ENCODE measurements around the gene TMEM161A. TPM values are rescaled to one million over a fixed set of nuclear protein-coding genes. Genes with fewer than 3 reads are reported as not detected.

Gene TMEM161A
- total RNA-seq, 6 experiments from 2014 or later = 20.2 to 29.4 (median 22.2) TPM

DNA sequence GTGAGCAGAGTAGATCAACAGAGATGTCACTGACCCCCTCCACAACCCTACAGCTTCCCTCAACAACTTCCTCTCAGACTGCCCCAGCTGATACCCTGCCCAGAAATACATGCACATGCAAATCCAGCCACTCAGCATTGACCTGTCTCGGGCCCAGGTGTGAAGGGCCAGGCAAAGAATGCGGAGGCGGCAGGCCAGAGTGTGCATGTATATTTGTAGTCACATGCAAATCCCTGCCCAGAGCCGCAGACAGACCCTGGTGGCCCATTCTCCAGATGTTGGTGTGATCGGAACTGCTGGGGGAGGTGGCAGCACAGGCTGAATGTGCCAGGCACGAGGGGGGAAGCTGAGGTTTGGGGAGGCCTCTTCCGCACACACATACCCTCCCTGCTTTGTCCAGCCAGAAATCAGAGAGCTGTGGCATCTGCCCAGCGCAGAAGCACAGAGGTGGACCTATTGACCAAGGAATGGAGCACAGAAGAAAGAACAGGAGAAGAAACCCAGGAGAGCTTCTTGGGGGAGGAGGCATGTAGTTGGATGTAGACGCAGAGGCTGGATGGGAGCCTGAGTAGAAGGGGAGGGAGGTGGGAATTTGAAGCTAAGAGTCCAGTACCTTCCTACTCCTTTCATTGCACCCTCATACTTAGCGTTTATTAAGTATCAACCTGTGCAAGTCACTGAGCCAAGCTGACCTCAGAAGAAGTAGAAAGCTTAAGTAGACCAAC is 17.4 kb upstream of the TMEM161A start:
- DNase-seq (no peak), ATAC-seq (no peak)
- Histone ChIP-seq H3K4me1 (no peaks in the 10 kb centered on the region), H3K27ac (no peak overlapping the region), H3K9me3 (no peaks in the 10 kb centered on the region), H3K27me3 (no peaks in the 10 kb centered on the region), H3K4me3 (no peak overlapping the region), H3K36me3 (no peaks in the 10 kb centered on the region)
- TF ChIP-seq, protein P1, sequence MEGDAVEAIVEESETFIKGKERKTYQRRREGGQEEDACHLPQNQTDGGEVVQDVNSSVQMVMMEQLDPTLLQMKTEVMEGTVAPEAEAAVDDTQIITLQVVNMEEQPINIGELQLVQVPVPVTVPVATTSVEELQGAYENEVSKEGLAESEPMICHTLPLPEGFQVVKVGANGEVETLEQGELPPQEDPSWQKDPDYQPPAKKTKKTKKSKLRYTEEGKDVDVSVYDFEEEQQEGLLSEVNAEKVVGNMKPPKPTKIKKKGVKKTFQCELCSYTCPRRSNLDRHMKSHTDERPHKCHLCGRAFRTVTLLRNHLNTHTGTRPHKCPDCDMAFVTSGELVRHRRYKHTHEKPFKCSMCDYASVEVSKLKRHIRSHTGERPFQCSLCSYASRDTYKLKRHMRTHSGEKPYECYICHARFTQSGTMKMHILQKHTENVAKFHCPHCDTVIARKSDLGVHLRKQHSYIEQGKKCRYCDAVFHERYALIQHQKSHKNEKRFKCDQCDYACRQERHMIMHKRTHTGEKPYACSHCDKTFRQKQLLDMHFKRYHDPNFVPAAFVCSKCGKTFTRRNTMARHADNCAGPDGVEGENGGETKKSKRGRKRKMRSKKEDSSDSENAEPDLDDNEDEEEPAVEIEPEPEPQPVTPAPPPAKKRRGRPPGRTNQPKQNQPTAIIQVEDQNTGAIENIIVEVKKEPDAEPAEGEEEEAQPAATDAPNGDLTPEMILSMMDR (IDR thresholded peaks at IDR 0.05) = no peak
- TF ChIP-seq POLR2A (IDR thresholded peaks at IDR 0.05) = no peak
- intact Hi-C loops (cut with DNase I) = no loop called here
- 89% methylated on average over 8 of the region's 10 CpGs for WGBS (ENCODE audit: insufficient coverage, low coverage, low lambda C conversion rate, missing lambda C conversion rate)

- no peaks in the 10 kb centered on the region for H3K9me3 ChIP-seq
- TF ChIP-seq, protein P1 (IDR thresholded peaks at IDR 0.05) = no peak
- TF ChIP-seq POLR2A (IDR thresholded peaks at IDR 0.05) = no peak
- intact Hi-C loops (cut with DNase I) = no loop called here
- no peaks in the 10 kb centered on the region for H3K4me1 ChIP-seq
- DNase-seq (no peak), ATAC-seq (no peak)
- H3K4me3 ChIP-seq = no peak overlapping the region
- H3K27me3 ChIP-seq = no peaks in the 10 kb centered on the region
- WGBS (ENCODE audit: insufficient coverage, low coverage, low lambda C conversion rate, missing lambda C conversion rate) = 91% methylated on average over 2 of the region's 6 CpGs
- no peaks in the 10 kb centered on the region for H3K36me3 ChIP-seq
- no peak overlapping the region for H3K27ac ChIP-seq
Observed at GRCh38 chr19:19154768-19155494, 16.7 kb upstream of the TMEM161A start.

DNA sequence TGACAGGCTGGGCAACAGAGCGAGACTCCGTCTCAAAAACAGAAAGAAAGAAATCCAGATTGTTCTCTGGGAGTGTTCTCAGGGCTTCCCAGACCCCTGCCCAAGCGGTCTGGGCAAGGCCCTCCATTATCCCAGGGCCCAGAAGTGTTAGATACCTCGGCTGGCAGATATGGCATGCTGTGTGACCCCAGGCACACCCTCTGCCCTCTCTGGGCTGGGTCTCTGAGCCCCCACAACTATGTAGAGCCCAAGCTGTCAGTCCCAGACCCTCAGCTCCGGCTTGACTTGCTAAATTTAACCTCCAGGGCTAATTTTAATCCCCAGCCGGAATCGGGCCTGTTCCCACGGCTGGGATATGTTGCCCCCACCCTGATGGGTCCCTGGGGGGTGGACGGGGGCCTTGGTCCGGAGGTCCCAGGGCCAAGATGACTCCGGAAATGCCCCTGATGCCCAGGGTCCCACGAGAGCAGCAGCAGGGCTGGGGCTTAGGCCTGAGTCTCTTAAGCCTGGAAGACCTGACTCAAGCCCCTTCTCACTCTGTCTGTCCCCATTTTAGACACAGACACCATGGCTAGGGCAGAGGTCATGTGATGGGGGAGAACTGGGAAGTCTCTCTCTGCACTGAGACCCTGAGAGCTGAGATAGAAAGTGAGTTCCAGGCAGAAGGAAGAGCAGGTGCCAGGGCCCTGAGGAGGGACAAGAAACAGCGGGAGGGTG is 14.5 kb upstream of the TMEM161A start:
- TF ChIP-seq POLR2A (IDR thresholded peaks at IDR 0.05) = no peak
- TF ChIP-seq, protein P1 (IDR thresholded peaks at IDR 0.05) = no peak
- no peak overlapping the region for H3K27ac ChIP-seq
- intact Hi-C loops (cut with DNase I) = no loop called here
- H3K4me1 ChIP-seq = no peaks in the 10 kb centered on the region
- DNase-seq (no peak), ATAC-seq (no peak)
- no peaks in the 10 kb centered on the region for H3K27me3 ChIP-seq
- no peaks in the 10 kb centered on the region for H3K36me3 ChIP-seq
- H3K9me3 ChIP-seq = no peaks in the 10 kb centered on the region
- no peak overlapping the region for H3K4me3 ChIP-seq
- 95% methylated on average over 4 of the region's 13 CpGs for WGBS (ENCODE audit: insufficient coverage, low coverage, low lambda C conversion rate, missing lambda C conversion rate)

DNA sequence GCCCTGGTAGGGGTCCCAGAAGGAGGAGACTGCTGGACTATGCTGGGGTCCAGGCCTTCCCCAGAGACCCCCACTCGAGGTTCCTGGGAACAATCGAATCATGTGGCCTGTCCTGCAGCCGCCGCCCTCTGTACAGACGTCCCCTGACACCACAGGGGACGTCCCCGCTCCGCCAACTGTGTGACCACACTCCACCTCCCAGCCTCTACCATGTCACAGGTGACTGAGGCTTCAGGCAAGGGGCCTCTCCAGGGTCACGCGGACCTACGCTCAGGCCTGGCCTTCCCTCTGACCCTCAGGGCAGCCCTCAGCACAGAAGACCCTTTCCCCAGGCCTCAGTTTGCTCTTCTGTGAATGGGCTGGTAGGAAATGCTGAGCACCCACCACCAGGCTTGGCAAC is 13.1 kb upstream of the TMEM161A start:
- no peaks in the 10 kb centered on the region for H3K4me1 ChIP-seq
- ATAC-seq (no peak), DNase-seq (no peak)
- H3K27me3 ChIP-seq = no peaks in the 10 kb centered on the region
- H3K27ac ChIP-seq = no peak overlapping the region
- no peaks in the 10 kb centered on the region for H3K9me3 ChIP-seq
- WGBS (ENCODE audit: insufficient coverage, low coverage, low lambda C conversion rate, missing lambda C conversion rate) = no CpG with 5 or more reads among the region's 11 CpGs
- no peaks in the 10 kb centered on the region for H3K36me3 ChIP-seq
- intact Hi-C loops (cut with DNase I) = no loop called here
- no peak overlapping the region for H3K4me3 ChIP-seq
- TF ChIP-seq POLR2A (IDR thresholded peaks at IDR 0.05) = no peak
- TF ChIP-seq, protein P1 (IDR thresholded peaks at IDR 0.05) = no peak
